H1 (cell line): ENCODE results near the gene PABPN1. TPM values are rescaled to one million over a fixed set of nuclear protein-coding genes. Genes with fewer than 3 reads are reported as not detected.

Experiments used
- CTCF ChIA-PET: fragments of 300-600 bp; sonication (Branson Sonifier 250); formaldehyde crosslinking; loops from one replicate; lab custom pipeline; 2021; ENCODE audit not compliant: partially characterized antibody; lab: Charles Lee
- POLR2A ChIA-PET: fragments of 300-600 bp; sonication (Branson Sonifier 250); formaldehyde crosslinking; loops from one replicate; lab custom pipeline; 2021; ENCODE audit warnings: inconsistent platforms; ENCODE audit not compliant: partially characterized antibody; lab: Charles Lee
- DNase-seq, 2 experiments: peaks; one replicate each; pipeline versions ENCODE4 v3.0.0 to v3.0.0-alpha.2; 2010 to 2022; ENCODE audit warnings: low spot score in 2 of 2, low read depth in 1 of 2, mixed read lengths in 1 of 2
- FAIRE-seq: peaks from 2 replicates; lab custom pipeline; 2011; peaks lifted over from hg19 to GRCh38; lab: Jason Lieb, UNC
- H2AFZ ChIP-seq: 2 replicates; pipeline ENCODE4 v1.8.1; 2012; ENCODE audit warnings: low read length, inconsistent platforms
- H2AK5ac ChIP-seq: 2 replicates; pipeline ENCODE4 v1.6.1; 2013; ENCODE audit warnings: low read depth, low read length
- H2BK120ac ChIP-seq: replicated peaks from 2 replicates; pipeline ENCODE3; 2013; ENCODE audit warnings: low read depth, low read length, inconsistent platforms
- H2BK12ac ChIP-seq: 2 replicates; pipeline ENCODE4 v1.6.1; 2013; ENCODE audit warnings: low read depth, low read length
- H2BK15ac ChIP-seq: 2 replicates; pipeline ENCODE4 v1.6.1; 2013; ENCODE audit warnings: low read length
- H2BK20ac ChIP-seq: 2 replicates; pipeline ENCODE4 v1.6.1; 2013; ENCODE audit warnings: low read length
- H2BK5ac ChIP-seq: 2 replicates; pipeline ENCODE4 v1.6.1; 2013; ENCODE audit warnings: low read depth, low read length
- H3K14ac ChIP-seq: 2 replicates; pipeline ENCODE4 v1.6.1; 2013; ENCODE audit warnings: inconsistent platforms; ENCODE audit not compliant: insufficient read length
- H3K18ac ChIP-seq: 2 replicates; pipeline ENCODE4 v1.6.1; 2013; ENCODE audit warnings: low read length; ENCODE audit errors: extremely low read depth
- H3K23ac ChIP-seq: 2 replicates; pipeline ENCODE4 v1.6.1; 2013; ENCODE audit warnings: inconsistent platforms; ENCODE audit not compliant: insufficient read length
- H3K23me2 ChIP-seq: 2 replicates; pipeline ENCODE4 v1.6.1; 2013; ENCODE audit warnings: low read depth, low read length
- H3K27ac ChIP-seq: 2 replicates; pipeline ENCODE4 v1.6.1; 2011; ENCODE audit warnings: low read depth, low read length, inconsistent platforms
- H3K27me3 ChIP-seq, 4 experiments: replicated peaks in 1 of 4; 1 replicate in 1 of 4; 2 replicates in 3 of 4; pipeline versions ENCODE4 v1.6.1 to v1.8.1; 2011 to 2013; ENCODE audit warnings: low read length in 3 of 4, mild to moderate bottlenecking in 3 of 4, inconsistent platforms in 2 of 4, mixed read lengths in 2 of 4, moderate library complexity in 1 of 4; ENCODE audit not compliant: control insufficient read depth in 3 of 4, insufficient read depth in 3 of 4; ENCODE audit errors: extremely low read depth in 1 of 4
- H3K36me3 ChIP-seq, 4 experiments: 2 replicates each; pipeline versions ENCODE4 v1.6.1 to v1.8.1; 2011 to 2013; ENCODE audit warnings: mild to moderate bottlenecking in 4 of 4, low read length in 3 of 4, moderate library complexity in 2 of 4, control low read depth in 1 of 4, inconsistent platforms in 1 of 4; ENCODE audit not compliant: insufficient read depth in 4 of 4, control insufficient read depth in 2 of 4
- H3K4ac ChIP-seq: replicated peaks from 2 replicates; pipeline ENCODE3; 2013; ENCODE audit warnings: low read length, low read depth, mixed read lengths, inconsistent platforms; ENCODE audit not compliant: insufficient read length
- H3K4me1 ChIP-seq, 4 experiments: replicated peaks in 1 of 4; 1 replicate in 1 of 4; 2 replicates in 3 of 4; pipeline versions ENCODE4 v1.6.1 to v1.8.1; 2011 to 2013; ENCODE audit warnings: low read length in 3 of 4, inconsistent platforms in 2 of 4, mixed read lengths in 1 of 4; ENCODE audit not compliant: insufficient read depth in 4 of 4, control insufficient read depth in 3 of 4
- H3K4me2 ChIP-seq, 2 experiments: 2 replicates each; pipeline versions ENCODE4 v1.6.1 to v1.8.1; 2011 to 2013; ENCODE audit warnings: low read depth in 2 of 2, low read length in 2 of 2, control low read depth in 1 of 2, inconsistent platforms in 1 of 2, mild to moderate bottlenecking in 1 of 2; ENCODE audit not compliant: insufficient read depth in 1 of 2
- H3K4me3 ChIP-seq, 4 experiments: fragments of 200-600, 300-600 bp in 1 of 4; sonication (generic), shearing (Covaris generic), sonication (Bioruptor Twin) in 1 of 4; 2 replicates each; pipeline versions ENCODE4 v1.5.1 to v1.8.1; 2011 to 2016; ENCODE audit warnings: low read length in 4 of 4, low read depth in 3 of 4, control low read depth in 2 of 4, inconsistent platforms in 2 of 4, mild to moderate bottlenecking in 2 of 4, mixed read lengths in 1 of 4, moderate library complexity in 1 of 4; ENCODE audit not compliant: insufficient read depth in 2 of 4; ENCODE audit errors: extremely low read depth in 1 of 4
- H3K56ac ChIP-seq: replicated peaks from 2 replicates; pipeline ENCODE3; 2013; ENCODE audit warnings: low read depth, mild to moderate bottlenecking, mixed read lengths, low read length, inconsistent platforms; ENCODE audit not compliant: insufficient read length
- H3K79me1 ChIP-seq: 2 replicates; pipeline ENCODE4 v1.6.1; 2013; ENCODE audit warnings: low read depth, low read length, control low read depth
- H3K79me2 ChIP-seq, 2 experiments: 2 replicates each; pipeline versions ENCODE4 v1.6.1 to v1.8.1; 2012 to 2013; ENCODE audit warnings: low read length in 2 of 2, mild to moderate bottlenecking in 2 of 2, inconsistent platforms in 1 of 2; ENCODE audit not compliant: insufficient read depth in 2 of 2, control insufficient read depth in 1 of 2
- H3K9ac ChIP-seq, 4 experiments: replicated peaks in 1 of 4; 1 replicate in 1 of 4; 2 replicates in 3 of 4; pipeline versions ENCODE4 v1.6.1 to v1.8.1; 2011 to 2013; ENCODE audit warnings: low read depth in 3 of 4, low read length in 3 of 4, control low read depth in 2 of 4, mild to moderate bottlenecking in 2 of 4, moderate library complexity in 2 of 4, inconsistent platforms in 1 of 4; ENCODE audit errors: extremely low read depth in 1 of 4
- H3K9me3 ChIP-seq, 2 experiments: 2 replicates each; pipeline versions ENCODE4 v1.6.1 to v1.8.1; 2012 to 2013; ENCODE audit warnings: mild to moderate bottlenecking in 2 of 2, moderate library complexity in 2 of 2, control low read depth in 1 of 2, inconsistent platforms in 1 of 2, low read depth in 1 of 2, low read length in 1 of 2, mixed read lengths in 1 of 2; ENCODE audit not compliant: insufficient read depth in 2 of 2
- H4K20me1 ChIP-seq, 2 experiments: replicated peaks in 1 of 2; 2 replicates each; pipeline versions ENCODE3 to v1.8.1; 2011 to 2013; ENCODE audit warnings: inconsistent platforms in 2 of 2, low read length in 2 of 2, mild to moderate bottlenecking in 1 of 2; ENCODE audit not compliant: insufficient read depth in 2 of 2, control insufficient read depth in 1 of 2
- H4K5ac ChIP-seq: 2 replicates; pipeline ENCODE4 v1.6.1; 2013; ENCODE audit warnings: low read length, low read depth, mixed read lengths, inconsistent platforms; ENCODE audit not compliant: insufficient read length
- H4K8ac ChIP-seq: 2 replicates; pipeline ENCODE4 v1.8.0; 2013; ENCODE audit warnings: mild to moderate bottlenecking, moderate library complexity, low read length, inconsistent platforms; ENCODE audit not compliant: insufficient read depth; ENCODE audit errors: extremely low read depth
- H4K91ac ChIP-seq: replicated peaks from 2 replicates; pipeline ENCODE3; 2013; ENCODE audit warnings: low read length, mixed read lengths, inconsistent platforms; ENCODE audit not compliant: insufficient read length
- whole genome bisulfite sequencing, 2 experiments: shearing (Covaris generic) in 1 of 2; methylation state at CpG; one replicate each; pipeline versions ENCODE4 v1.1.6 to v1.1.7; 2013 to 2015; ENCODE audit warnings: low lambda C conversion rate in 2 of 2, mixed read lengths in 2 of 2, inconsistent platforms in 1 of 2, low coverage in 1 of 2, missing lambda C conversion rate in 1 of 2; ENCODE audit not compliant: insufficient replicate concordance in 2 of 2, insufficient coverage in 1 of 2, insufficient read length in 1 of 2; ENCODE audit errors: extremely low coverage in 1 of 2, missing lambda C conversion rate in 1 of 2; 5-methylcytosine and 5-hydroxymethylcytosine counted together
- polyA plus RNA-seq, 7 experiments: library from polyadenylated mRNA; depleted of rRNA in 3 of 7; stranded (reverse) in 5 of 7; unstranded in 2 of 7; fragments of >200 nt in 5 of 7; fragments of 200-250 nt in 2 of 7; gene quantifications; 1 replicate in 5 of 7; 2 replicates in 1 of 7; 4 replicates in 1 of 7; pipeline versions ENCODE4 v1.2.1 to v1.2.3, GENCODE V29; 2011 to 2013; ENCODE audit warnings: missing spikeins in 2 of 7, mixed read lengths in 2 of 7
- total RNA-seq: library from RNA; stranded (reverse); fragmentation: NEBNext Ultra II Directional; extraction: Animal tissue kit (Norgen Biotek cat#: 25700); gene quantifications from 2 replicates; pipeline ENCODE4 v1.2.1, GENCODE V29; 2021

PABPN1 gene
- total and polyA plus RNA-seq, 2 of the 8 experiments (the other 6 are each of a cell fraction or from before 2014, with no cell fraction given) = 300 to 331 TPM

GRCh38 chr14:23301288-23301968, 19.8 kb upstream of the PABPN1 start:
- Histone ChIP-seq H4K91ac (no peak overlapping the region), H3K18ac (peak overlapping the region; percentile 73), H3K14ac (no peak overlapping the region), H3K56ac (peak overlapping the region; percentile 44), H3K9ac (peak overlapping the region in 2 of 4 experiments; percentile 58 to 70; a peak in 4 of 7 replicates), H3K79me1 (no peaks in the 10 kb centered on the region), H2BK5ac (no peak overlapping the region; the same call in 1 of the 2 replicates), H3K4ac (no peak overlapping the region), H2BK15ac (no peak overlapping the region), H3K23me2 (peaks cover 16% of the 10 kb centered on the region), H3K23ac (no peak overlapping the region), H2AFZ (peak overlapping the region; percentile 47; the same call in 1 of the 2 replicates), H3K9me3 (no peaks in the 10 kb centered on the region), H3K27ac (peak overlapping the region; percentile 65; the same call in 1 of the 2 replicates), H4K5ac (peak overlapping the region; percentile 84), H3K27me3 (peaks cover 8 to 43% (median 34%) of the 10 kb centered on the region in 4 experiments), H3K4me1 (peaks cover 0 to 7% (median 1%) of the 10 kb centered on the region in 4 experiments; a peak in 4 of 7 replicates), H3K36me3 (no peaks in the 10 kb centered on the region), H2BK12ac (no peak overlapping the region), H2BK120ac (no peak overlapping the region), H4K20me1 (peaks cover 1 to 5% of the 10 kb centered on the region in 2 experiments), H3K79me2 (no peaks in the 10 kb centered on the region), H2AK5ac (no peak overlapping the region), H4K8ac (peak overlapping the region; percentile 88), H2BK20ac (no peak overlapping the region), H3K4me2 (peak overlapping the region; percentile 91 to 99), H3K4me3 (peak overlapping the region; percentile 56 to 93 (median 73))
- 2% methylated on average over 78 of the region's 87 CpGs; no CpG with 5 or more reads in 1 of the 2 experiments for WGBS, 2 experiments
- ChIA-PET CTCF (interaction anchor here (0.6 to 2.4 kb wide), 17 partner anchors 13 to 417 kb away, joined by 3 to 9 read pairs (median 4); no protein-coding TSS in a partner anchor), POLR2A (interaction anchor here (0.8 to 4.7 kb wide), 8 partner anchors 10 to 235 kb away, joined by 3 to 35 read pairs (median 4); partner anchors contain the start of genes HOMEZ, PABPN1 and SLC22A17)
- DNase-seq = peak; percentile 95 to 96
- FAIRE-seq = no peak
